ENCODE results near the gene FOLR2.

The FOLR2 gene

GRCh38 chr11:72253392-72253791, 36.8 kb downstream of the FOLR2 start:
- H3K9me3 ChIP-seq (ENCODE audit: severe bottlenecking), result no peaks in the 10 kb centered on the region

GRCh38 chr11:72254299-72254993, 37.9 kb downstream of the FOLR2 start:
- Histone ChIP-seq H3K36me3 (no peaks in the 10 kb centered on the region), H3K27ac (no peak overlapping the region), H3K27me3 (ENCODE audit: insufficient read depth, low read depth, severe bottlenecking) (no peaks in the 10 kb centered on the region), H3K9me3 (ENCODE audit: severe bottlenecking) (no peaks in the 10 kb centered on the region), H3K4me3 (ENCODE audit: low read depth, low read length) (no peak overlapping the region)
- TF ChIP-seq CTCF (IDR thresholded peaks at IDR 0.05; ENCODE audit: low read depth, low read length), result no peak
- no peak for DNase-seq

More at GRCh38 chr11:72253392-72253791, 36.8 kb downstream of the FOLR2 start:
- H3K4me3 ChIP-seq (ENCODE audit: low read depth, low read length), result no peak overlapping the region
- H3K36me3 ChIP-seq, result no peaks in the 10 kb centered on the region
- H3K27me3 ChIP-seq (ENCODE audit: insufficient read depth, low read depth, severe bottlenecking), result no peaks in the 10 kb centered on the region
- no peak for TF ChIP-seq CTCF (IDR thresholded peaks at IDR 0.05; ENCODE audit: low read depth, low read length)
- no peak for DNase-seq
- no peak overlapping the region for H3K27ac ChIP-seq

- no peak overlapping the region for H3K4me3 ChIP-seq (ENCODE audit: low read depth, low read length)
- no peak for TF ChIP-seq CTCF (IDR thresholded peaks at IDR 0.05; ENCODE audit: low read depth, low read length)
- H3K36me3 ChIP-seq, result no peaks in the 10 kb centered on the region
- no peaks in the 10 kb centered on the region for H3K27me3 ChIP-seq (ENCODE audit: insufficient read depth, low read depth, severe bottlenecking)
- DNase-seq, result no peak
- H3K27ac ChIP-seq, result no peak overlapping the region
- no peaks in the 10 kb centered on the region for H3K9me3 ChIP-seq (ENCODE audit: severe bottlenecking)
Measured at GRCh38 chr11:72257570-72257969, 41.0 kb downstream of the FOLR2 start.

- no peak for DNase-seq
- Histone ChIP-seq H3K4me3 (ENCODE audit: low read depth, low read length) (no peak overlapping the region), H3K36me3 (no peaks in the 10 kb centered on the region), H3K27ac (no peak overlapping the region), H3K27me3 (ENCODE audit: insufficient read depth, low read depth, severe bottlenecking) (no peaks in the 10 kb centered on the region), H3K9me3 (ENCODE audit: severe bottlenecking) (no peaks in the 10 kb centered on the region)
- no peak for TF ChIP-seq CTCF (IDR thresholded peaks at IDR 0.05; ENCODE audit: low read depth, low read length)
Measured at GRCh38 chr11:72259490-72259889, 42.9 kb downstream of the FOLR2 start.

GRCh38 chr11:72260574-72260973, 44.0 kb downstream of the FOLR2 start:
- DNase-seq, result no peak
- Histone ChIP-seq H3K4me3 (ENCODE audit: low read depth, low read length) (no peak overlapping the region), H3K9me3 (ENCODE audit: severe bottlenecking) (no peaks in the 10 kb centered on the region), H3K27me3 (ENCODE audit: insufficient read depth, low read depth, severe bottlenecking) (no peaks in the 10 kb centered on the region), H3K27ac (no peak overlapping the region), H3K36me3 (no peaks in the 10 kb centered on the region)
- no peak for TF ChIP-seq CTCF (IDR thresholded peaks at IDR 0.05; ENCODE audit: low read depth, low read length)

- no peak for DNase-seq
- H3K27ac ChIP-seq, result no peak overlapping the region
- no peaks in the 10 kb centered on the region for H3K27me3 ChIP-seq (ENCODE audit: insufficient read depth, low read depth, severe bottlenecking)
- H3K9me3 ChIP-seq (ENCODE audit: severe bottlenecking), result no peaks in the 10 kb centered on the region
- no peak overlapping the region for H3K4me3 ChIP-seq (ENCODE audit: low read depth, low read length)
- no peaks in the 10 kb centered on the region for H3K36me3 ChIP-seq
- no peak for TF ChIP-seq CTCF (IDR thresholded peaks at IDR 0.05; ENCODE audit: low read depth, low read length)
Measured at GRCh38 chr11:72263361-72263760, 46.8 kb downstream of the FOLR2 start.
